ENCODE data around the gene ABCA13. TPM values are rescaled to one million over a fixed set of nuclear protein-coding genes. Genes with fewer than 3 reads are reported as not detected.

The ABCA13 gene
- total RNA-seq, 4 donors from 2014 or later = under 0.01 to 0.54 (median 0.04) TPM; not detected in 1

- Histone ChIP-seq H3K9me3 (peaks cover 0 to 25% (median 0%) of the 10 kb centered on the region in 3 donors), H3K4me1 (no peaks in the 10 kb centered on the region), H3K27ac (no peak overlapping the region), H3K27me3 (no peaks in the 10 kb centered on the region), H3K36me3 (no peaks in the 10 kb centered on the region), H3K4me3 (no peak overlapping the region)
- WGBS, 2 donors (ENCODE audit: low coverage in 1 of 2) = 93% methylated on average over 2 of the region's 8 CpGs; no CpG with 5 or more reads in 1 of the 2 donors
- TF ChIP-seq EP300 (IDR thresholded peaks at IDR 0.05) (no peak), POLR2A (IDR thresholded peaks at IDR 0.05) (no peak), CTCF (IDR thresholded peaks at IDR 0.05) (no peak), POLR2AphosphoS5 (IDR thresholded peaks at IDR 0.05) (no peak)
- no peak for ATAC-seq
Measured at GRCh38 chr7:48321319-48322010, 150.2 kb downstream of the ABCA13 start.

- no peak for ATAC-seq
Measured at GRCh38 chr7:48337012-48337621, 165.9 kb downstream of the ABCA13 start.

GRCh38 chr7:48337781-48338180 lies 166.5 kb downstream of the ABCA13 start:
- H3K9me3 ChIP-seq = no peaks in the 10 kb centered on the region
- no peaks in the 10 kb centered on the region for H3K4me1 ChIP-seq
- no peaks in the 10 kb centered on the region for H3K36me3 ChIP-seq
- TF ChIP-seq CTCF (IDR thresholded peaks at IDR 0.05) (no peak), EP300 (IDR thresholded peaks at IDR 0.05) (no peak), POLR2AphosphoS5 (IDR thresholded peaks at IDR 0.05) (no peak), POLR2A (IDR thresholded peaks at IDR 0.05) (no peak)
- WGBS, 2 donors (ENCODE audit: low coverage in 1 of 2) = 50 to 82% methylated on average over 2 to 3 of the region's 3 CpGs
- no peak overlapping the region for H3K27ac ChIP-seq
- no peak overlapping the region for H3K4me3 ChIP-seq
- no peak for ATAC-seq
- H3K27me3 ChIP-seq = no peaks in the 10 kb centered on the region

More at GRCh38 chr7:48337012-48337621, 165.9 kb downstream of the ABCA13 start:
- Histone ChIP-seq H3K4me3 (no peak overlapping the region), H3K9me3 (no peaks in the 10 kb centered on the region), H3K27ac (no peak overlapping the region), H3K4me1 (no peaks in the 10 kb centered on the region), H3K36me3 (no peaks in the 10 kb centered on the region), H3K27me3 (no peaks in the 10 kb centered on the region)
- WGBS, 2 donors (ENCODE audit: low coverage in 1 of 2) = 74 to 79% methylated on average over 3 to 4 of the region's 5 CpGs
- TF ChIP-seq CTCF (IDR thresholded peaks at IDR 0.05) (peak in 1 of 4 experiments; percentile 18), EP300 (IDR thresholded peaks at IDR 0.05) (no peak), POLR2AphosphoS5 (IDR thresholded peaks at IDR 0.05) (no peak), POLR2A (IDR thresholded peaks at IDR 0.05) (no peak)

GRCh38 chr7:48347230-48347825 lies 176.1 kb downstream of the ABCA13 start:
- ATAC-seq = no peak
- 69 to 88% methylated on average over 3 to 5 of the region's 5 CpGs for WGBS, 2 donors (ENCODE audit: low coverage in 1 of 2)

More at GRCh38 chr7:48347230-48347825, 176.1 kb downstream of the ABCA13 start:
- Histone ChIP-seq H3K27ac (no peak overlapping the region), H3K27me3 (no peaks in the 10 kb centered on the region), H3K4me1 (no peaks in the 10 kb centered on the region), H3K4me3 (no peak overlapping the region), H3K9me3 (no peaks in the 10 kb centered on the region), H3K36me3 (no peaks in the 10 kb centered on the region)
- no peak for TF ChIP-seq POLR2AphosphoS5 (IDR thresholded peaks at IDR 0.05)
- no peak for TF ChIP-seq CTCF (IDR thresholded peaks at IDR 0.05)
- no peak for TF ChIP-seq POLR2A (IDR thresholded peaks at IDR 0.05)
- no peak for TF ChIP-seq EP300 (IDR thresholded peaks at IDR 0.05)

All from gastroesophageal sphincter (tissue), 4 donors.